ENCODE data around the gene ANKRD23. TPM values are rescaled to one million over a fixed set of nuclear protein-coding genes. Genes with fewer than 3 reads are reported as not detected.

Gene ANKRD23
- total RNA-seq, 1 donor, result 2.3 TPM

- DNase-seq (ENCODE audit: low read depth), result peak; percentile 57
- H3K4me3 ChIP-seq (ENCODE audit: low read depth, low read length), result peak overlapping the region; percentile 71
- TF ChIP-seq, protein P1, sequence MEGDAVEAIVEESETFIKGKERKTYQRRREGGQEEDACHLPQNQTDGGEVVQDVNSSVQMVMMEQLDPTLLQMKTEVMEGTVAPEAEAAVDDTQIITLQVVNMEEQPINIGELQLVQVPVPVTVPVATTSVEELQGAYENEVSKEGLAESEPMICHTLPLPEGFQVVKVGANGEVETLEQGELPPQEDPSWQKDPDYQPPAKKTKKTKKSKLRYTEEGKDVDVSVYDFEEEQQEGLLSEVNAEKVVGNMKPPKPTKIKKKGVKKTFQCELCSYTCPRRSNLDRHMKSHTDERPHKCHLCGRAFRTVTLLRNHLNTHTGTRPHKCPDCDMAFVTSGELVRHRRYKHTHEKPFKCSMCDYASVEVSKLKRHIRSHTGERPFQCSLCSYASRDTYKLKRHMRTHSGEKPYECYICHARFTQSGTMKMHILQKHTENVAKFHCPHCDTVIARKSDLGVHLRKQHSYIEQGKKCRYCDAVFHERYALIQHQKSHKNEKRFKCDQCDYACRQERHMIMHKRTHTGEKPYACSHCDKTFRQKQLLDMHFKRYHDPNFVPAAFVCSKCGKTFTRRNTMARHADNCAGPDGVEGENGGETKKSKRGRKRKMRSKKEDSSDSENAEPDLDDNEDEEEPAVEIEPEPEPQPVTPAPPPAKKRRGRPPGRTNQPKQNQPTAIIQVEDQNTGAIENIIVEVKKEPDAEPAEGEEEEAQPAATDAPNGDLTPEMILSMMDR (IDR thresholded peaks at IDR 0.05; ENCODE audit: insufficient read depth, low read length), result no peak
Measured at GRCh38 chr2:96815326-96816126, 28.3 kb downstream of the ANKRD23 start.

DNA sequence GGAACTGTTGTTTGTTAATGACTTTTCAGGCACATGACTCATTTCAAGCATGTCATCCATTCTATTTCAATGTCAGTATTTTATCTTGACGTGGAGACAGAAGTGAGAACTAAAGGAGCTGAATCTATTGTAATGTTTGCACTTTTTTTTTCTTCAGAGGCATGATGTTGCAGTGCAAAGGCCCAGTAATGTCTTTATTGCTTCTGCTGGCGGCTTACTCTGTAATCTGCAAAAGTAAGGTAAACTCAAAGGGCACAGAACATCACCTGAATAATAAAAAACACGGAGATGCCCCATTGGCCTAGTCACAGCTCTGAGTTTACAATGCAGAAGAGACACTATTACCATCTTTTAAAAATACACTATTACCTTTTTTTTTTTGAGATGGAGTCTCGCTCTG lies 30.2 kb downstream of the ANKRD23 start:
- TF ChIP-seq, protein P1 (IDR thresholded peaks at IDR 0.05; ENCODE audit: insufficient read depth, low read length), result no peak
- H3K4me3 ChIP-seq (ENCODE audit: low read depth, low read length), result no peak overlapping the region
- no peak for DNase-seq (ENCODE audit: low read depth)

GRCh38 chr2:96811917-96812316 lies 31.9 kb downstream of the ANKRD23 start:
- peak; percentile 83 for DNase-seq (ENCODE audit: low read depth)
- H3K4me3 ChIP-seq (ENCODE audit: low read depth, low read length), result no peak overlapping the region
- TF ChIP-seq, protein P1 (IDR thresholded peaks at IDR 0.05; ENCODE audit: insufficient read depth, low read length), result no peak

DNA sequence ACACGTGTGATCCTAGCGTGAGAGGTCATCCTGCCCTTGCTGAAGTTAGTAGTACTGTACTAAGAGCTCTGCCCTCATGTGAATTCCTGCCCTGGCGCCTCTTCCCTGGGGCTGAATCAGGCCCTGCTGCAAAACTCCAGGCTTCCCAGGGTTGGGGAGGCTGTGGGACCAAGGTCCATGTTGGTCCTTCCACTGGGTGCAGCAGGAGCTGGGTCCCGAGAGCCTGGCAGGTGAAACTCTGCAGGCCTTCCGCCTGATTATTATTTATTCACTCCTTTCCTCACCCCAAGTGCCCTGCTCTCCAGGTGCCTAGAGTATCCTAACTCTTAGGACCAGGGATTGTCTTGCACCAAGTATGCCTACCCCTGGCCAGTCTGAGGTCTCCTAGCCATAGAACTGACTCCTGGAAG lies 33.0 kb downstream of the ANKRD23 start:
- DNase-seq (ENCODE audit: low read depth), result no peak
- TF ChIP-seq, protein P1 (IDR thresholded peaks at IDR 0.05; ENCODE audit: insufficient read depth, low read length), result no peak

GRCh38 chr2:96809951-96810782 lies 33.7 kb downstream of the ANKRD23 start:
- TF ChIP-seq, protein P1 (IDR thresholded peaks at IDR 0.05; ENCODE audit: insufficient read depth, low read length), result no peak
- no peak overlapping the region for H3K4me3 ChIP-seq (ENCODE audit: low read depth, low read length)
- DNase-seq (ENCODE audit: low read depth), result no peak

More for the DNA sequence above, 33.0 kb downstream of the ANKRD23 start:
- no peak overlapping the region for H3K4me3 ChIP-seq (ENCODE audit: low read depth, low read length)

GRCh38 chr2:96809216-96809882 lies 34.5 kb downstream of the ANKRD23 start:
- DNase-seq (ENCODE audit: low read depth), result no peak
- no peak overlapping the region for H3K4me3 ChIP-seq (ENCODE audit: low read depth, low read length)
- TF ChIP-seq, protein P1 (IDR thresholded peaks at IDR 0.05; ENCODE audit: insufficient read depth, low read length), result no peak
